Measurements from ENCODE around the gene RNF214. TPM values are rescaled to one million over a fixed set of nuclear protein-coding genes. Genes with fewer than 3 reads are reported as not detected.
A peak's percentile ranks its signal among the peaks of the same experiment; 100 is the strongest.

The RNF214 gene
- total RNA-seq, 2 experiments from 2014 or later = 18.5 to 20.5 TPM

DNA sequence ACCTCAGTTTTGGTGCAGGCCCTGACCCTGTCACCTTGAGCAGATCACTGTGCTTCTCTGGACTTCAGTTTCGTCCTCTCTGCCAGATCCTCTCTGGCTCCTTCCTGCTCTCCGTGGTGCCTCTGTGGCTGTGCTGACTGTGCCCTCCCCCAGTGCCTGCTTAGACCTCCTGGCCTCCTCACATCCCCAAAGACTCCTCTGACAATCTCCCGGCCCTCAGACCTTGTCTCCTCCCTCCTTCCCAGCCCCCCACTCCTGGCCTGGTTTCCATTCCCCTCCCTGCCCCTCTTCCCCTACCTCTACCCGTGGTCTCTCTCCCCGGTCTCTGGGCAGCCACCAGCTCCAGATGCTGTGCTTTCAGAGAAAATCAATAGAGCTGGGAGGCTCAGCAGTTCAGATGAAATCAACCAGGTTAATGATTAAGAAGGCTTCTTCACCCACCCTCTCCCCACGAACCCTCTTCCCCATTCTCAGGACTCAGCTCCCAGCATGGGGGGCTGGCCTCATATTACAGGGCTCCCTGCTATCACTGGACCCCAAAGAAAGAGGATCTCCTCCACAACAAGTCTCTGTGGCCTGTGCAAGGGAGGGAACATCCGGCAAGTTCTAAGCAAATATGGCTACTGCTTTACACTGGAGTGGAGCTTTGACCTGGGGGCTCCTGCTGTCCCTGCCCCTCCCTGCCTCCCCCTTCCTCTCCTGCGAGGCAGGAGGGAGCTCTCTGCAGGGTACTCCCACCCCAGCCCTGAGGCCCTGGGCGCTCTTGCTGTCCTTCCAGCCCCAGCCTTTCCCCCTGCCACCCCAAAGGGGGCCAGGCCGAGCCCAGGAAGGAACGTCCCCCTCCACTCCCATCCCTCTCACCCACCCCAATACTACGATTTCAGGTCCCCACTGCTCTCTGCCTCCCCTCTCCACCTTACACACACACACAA, 67.1 kb downstream of the RNF214 start:
- no peak overlapping the region for H3K4me3 Mint-ChIP-seq
- CTCF ChIA-PET = no interaction called here
- H3K4me1 Mint-ChIP-seq = no peaks in the 10 kb centered on the region
- DNase-seq (no peak), ATAC-seq (no peak)
- H3K27ac Mint-ChIP-seq = no peak overlapping the region
- no peaks in the 10 kb centered on the region for H3K36me3 Mint-ChIP-seq
- no peaks in the 10 kb centered on the region for H3K27me3 Mint-ChIP-seq
- H3K9me3 Mint-ChIP-seq (ENCODE audit: low read depth) = no peaks in the 10 kb centered on the region

DNA sequence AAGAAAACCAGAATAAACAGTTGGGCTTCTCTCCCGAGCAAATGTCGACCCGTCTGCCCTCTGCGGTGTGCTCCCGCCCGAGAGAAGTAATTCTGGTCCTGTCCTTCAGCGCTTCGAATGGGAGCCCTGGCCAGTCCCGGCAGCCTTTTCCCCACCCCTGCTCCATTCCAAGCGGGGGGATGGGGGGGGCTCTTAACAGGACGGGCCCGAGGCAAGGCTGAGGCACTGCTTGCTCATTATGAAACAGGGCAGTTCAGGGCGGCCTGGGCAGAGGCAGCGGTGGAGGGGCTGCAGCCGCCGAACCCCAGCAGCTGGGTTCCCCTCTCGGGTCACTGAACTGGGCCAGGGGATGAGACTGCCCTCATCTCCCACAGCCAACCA, 67.8 kb downstream of the RNF214 start:
- H3K4me3 Mint-ChIP-seq = no peak overlapping the region
- CTCF ChIA-PET = no interaction called here
- no peak overlapping the region for H3K27ac Mint-ChIP-seq
- DNase-seq = no peak
- ATAC-seq = no peak
- H3K4me1 Mint-ChIP-seq = no peaks in the 10 kb centered on the region
- H3K27me3 Mint-ChIP-seq = no peaks in the 10 kb centered on the region
- no peaks in the 10 kb centered on the region for H3K9me3 Mint-ChIP-seq (ENCODE audit: low read depth)
- H3K36me3 Mint-ChIP-seq = no peaks in the 10 kb centered on the region

DNA sequence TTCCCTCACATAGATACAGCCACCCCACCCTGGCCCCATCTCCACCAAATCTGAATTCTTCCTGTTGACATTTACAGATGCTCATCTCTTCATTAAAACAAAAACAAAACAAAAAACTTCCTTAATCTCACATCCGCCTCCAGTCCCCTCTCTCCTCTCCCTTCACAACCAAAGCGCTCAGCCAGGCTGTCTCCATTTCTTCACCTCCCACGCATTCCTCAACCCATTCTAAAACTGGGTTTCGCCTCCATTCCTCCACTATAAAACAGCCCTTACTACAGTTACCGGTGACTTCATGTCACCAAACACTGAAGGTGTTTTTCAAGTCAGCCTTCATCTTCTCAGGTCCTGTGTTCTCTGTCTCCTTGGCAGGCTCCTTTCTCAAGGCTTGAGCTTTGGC, 68.3 kb downstream of the RNF214 start:
- Mint-ChIP-seq H3K4me3 (no peak overlapping the region), H3K4me1 (no peaks in the 10 kb centered on the region), H3K36me3 (no peaks in the 10 kb centered on the region), H3K9me3 (ENCODE audit: low read depth) (no peaks in the 10 kb centered on the region), H3K27me3 (no peaks in the 10 kb centered on the region), H3K27ac (no peak overlapping the region)
- ATAC-seq (no peak), DNase-seq (no peak)
- CTCF ChIA-PET = no interaction called here

DNA sequence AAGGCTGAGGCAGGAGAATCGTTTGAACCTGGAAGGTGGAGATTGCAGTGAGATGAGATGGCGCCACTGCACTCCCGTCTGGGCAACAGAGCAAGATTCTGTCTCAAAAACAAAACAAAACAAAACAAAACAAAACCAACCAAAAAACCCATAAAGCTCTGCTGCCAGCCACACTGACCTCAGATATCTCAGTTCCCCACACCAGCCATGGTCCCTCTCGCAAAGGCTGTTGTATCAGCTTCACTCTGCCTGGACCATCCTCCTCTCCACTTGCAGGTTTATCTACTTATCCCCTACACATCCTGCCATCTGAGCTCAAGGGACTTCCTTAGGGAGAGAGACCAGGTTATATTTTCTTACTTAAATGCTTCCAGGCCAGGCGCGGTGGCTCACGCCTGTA, 69.8 kb downstream of the RNF214 start:
- CTCF ChIA-PET = interaction anchor here (1.0 kb wide), 2 partner anchors 21 to 26 kb away, joined by 3 to 6 read pairs; no protein-coding TSS in a partner anchor
- Mint-ChIP-seq H3K27me3 (no peaks in the 10 kb centered on the region), H3K9me3 (ENCODE audit: low read depth) (no peaks in the 10 kb centered on the region), H3K4me1 (no peaks in the 10 kb centered on the region), H3K27ac (no peak overlapping the region), H3K36me3 (no peaks in the 10 kb centered on the region), H3K4me3 (no peak overlapping the region)
- no peak for ATAC-seq
- DNase-seq = no peak

DNA sequence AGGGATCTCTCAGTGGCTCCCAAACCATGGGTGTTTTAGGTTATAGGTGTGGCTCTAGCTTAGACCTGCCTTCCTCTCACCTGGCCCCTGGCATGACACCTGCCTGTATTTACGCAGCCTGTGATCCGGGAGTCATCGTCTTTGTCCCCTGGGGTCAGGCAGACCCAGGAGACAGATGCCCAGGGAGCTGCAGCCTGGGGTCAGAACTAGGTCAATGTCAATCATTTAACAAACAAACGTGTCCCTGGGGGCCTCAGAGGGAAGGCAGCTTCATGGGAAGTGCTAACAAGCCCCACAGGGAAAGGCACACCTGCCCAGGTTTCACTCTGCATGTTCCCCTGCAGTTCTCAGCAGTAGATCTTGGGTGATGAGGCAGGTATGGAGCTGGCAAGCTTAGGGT, 70.6 kb downstream of the RNF214 start:
- no peak for DNase-seq
- Mint-ChIP-seq H3K4me3 (no peak overlapping the region), H3K27ac (no peak overlapping the region), H3K36me3 (no peaks in the 10 kb centered on the region), H3K9me3 (ENCODE audit: low read depth) (no peaks in the 10 kb centered on the region), H3K27me3 (no peaks in the 10 kb centered on the region), H3K4me1 (no peaks in the 10 kb centered on the region)
- no peak for ATAC-seq
- CTCF ChIA-PET = interaction anchor here (0.7 kb wide), 1 partner anchor 388 kb away, joined by 3 read pairs; no protein-coding TSS in a partner anchor

DNA sequence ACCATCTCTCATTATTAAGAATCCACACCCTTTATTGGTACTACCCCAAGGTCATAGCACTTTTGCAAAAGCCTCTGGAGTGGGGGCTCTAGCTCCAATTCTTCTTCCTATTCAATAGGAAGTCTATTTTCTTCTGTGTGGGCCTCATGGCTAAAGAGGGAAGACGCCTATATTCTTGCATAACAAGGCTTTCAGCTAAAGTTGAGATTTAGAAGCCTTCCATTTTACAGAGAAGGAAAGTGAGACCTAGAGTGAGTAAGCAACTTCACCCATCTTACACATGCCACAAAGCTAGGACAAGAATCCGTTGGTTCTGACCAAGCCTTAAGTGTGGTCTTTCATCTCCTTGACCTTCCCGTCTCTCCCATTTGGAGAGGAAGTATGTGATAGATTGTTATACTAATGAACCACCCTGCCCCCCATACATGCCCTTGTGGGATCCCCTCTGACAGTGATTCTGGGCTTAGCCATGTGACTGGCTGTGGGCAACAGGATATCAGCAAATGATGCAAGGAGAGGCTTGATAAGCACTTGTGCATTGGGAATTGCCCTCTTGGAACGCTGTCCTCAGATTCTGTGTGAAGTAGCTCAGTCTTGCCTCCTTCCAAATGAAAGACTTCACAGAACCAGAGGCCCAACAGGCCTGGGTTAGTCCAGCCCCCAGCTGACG, 71.3 kb downstream of the RNF214 start:
- DNase-seq = no peak
- no peak overlapping the region for H3K4me3 Mint-ChIP-seq
- H3K4me1 Mint-ChIP-seq = no peaks in the 10 kb centered on the region
- no peaks in the 10 kb centered on the region for H3K9me3 Mint-ChIP-seq (ENCODE audit: low read depth)
- ATAC-seq = no peak
- CTCF ChIA-PET = interaction anchor here (0.5 kb wide), 1 partner anchor 29 kb away, joined by 3 read pairs; no protein-coding TSS in a partner anchor
- H3K27ac Mint-ChIP-seq = no peak overlapping the region
- peaks cover under 1% of the 10 kb centered on the region for H3K27me3 Mint-ChIP-seq
- H3K36me3 Mint-ChIP-seq = no peaks in the 10 kb centered on the region

DNA sequence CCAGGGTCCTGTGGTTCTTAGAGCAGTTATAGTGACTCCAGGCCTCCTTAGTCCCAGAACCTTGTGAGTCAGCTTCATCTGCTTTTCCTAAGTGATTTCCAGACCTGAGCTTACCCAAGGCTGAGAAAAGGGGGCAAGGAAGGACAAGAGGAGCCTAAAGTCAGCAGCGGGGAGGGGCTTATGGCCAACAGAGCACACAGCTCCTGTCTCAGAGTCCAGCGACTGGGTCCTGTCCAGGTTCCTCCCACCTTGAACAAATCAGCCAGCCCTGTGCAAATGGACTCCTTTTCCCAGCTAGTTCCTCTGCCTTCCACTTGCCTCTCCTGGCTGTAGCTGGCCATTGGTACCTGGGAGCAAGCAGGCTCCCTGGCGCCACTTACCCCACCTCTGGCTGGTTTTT, 72.7 kb downstream of the RNF214 start:
- Mint-ChIP-seq H3K36me3 (no peaks in the 10 kb centered on the region), H3K27ac (no peak overlapping the region)
- CTCF ChIA-PET = no interaction called here

DNA sequence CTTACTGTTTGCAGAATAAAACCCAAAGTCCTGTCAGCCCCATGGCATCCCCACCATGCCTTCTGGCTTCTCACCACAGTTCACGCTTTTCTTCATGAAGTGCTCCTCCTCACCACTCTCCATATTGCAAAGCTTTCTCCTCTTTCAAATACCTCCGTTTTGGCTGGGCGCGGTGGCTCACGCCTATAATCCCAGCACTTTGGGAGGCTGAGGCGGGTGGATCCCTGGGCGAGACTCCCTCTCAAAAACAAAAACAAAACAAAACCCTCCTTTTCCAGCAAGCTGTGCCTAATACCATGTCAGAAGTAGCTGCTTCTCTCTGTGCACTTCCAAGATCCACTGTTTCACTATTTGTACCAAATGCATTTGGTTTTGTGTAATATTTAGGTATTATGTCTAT, 76.8 kb downstream of the RNF214 start:
- Mint-ChIP-seq H3K4me1 (no peaks in the 10 kb centered on the region), H3K36me3 (no peaks in the 10 kb centered on the region), H3K9me3 (ENCODE audit: low read depth) (no peaks in the 10 kb centered on the region), H3K4me3 (no peak overlapping the region), H3K27me3 (peaks cover 18% of the 10 kb centered on the region), H3K27ac (no peak overlapping the region)
- DNase-seq (no peak), ATAC-seq (no peak)
- CTCF ChIA-PET = no interaction called here

More for the DNA sequence above, 72.7 kb downstream of the RNF214 start:
- no peaks in the 10 kb centered on the region for H3K9me3 Mint-ChIP-seq (ENCODE audit: low read depth)
- H3K27me3 Mint-ChIP-seq = peaks cover 9% of the 10 kb centered on the region
- H3K4me1 Mint-ChIP-seq = no peaks in the 10 kb centered on the region
- no peak for DNase-seq
- no peak for ATAC-seq
- H3K4me3 Mint-ChIP-seq = no peak overlapping the region

DNA sequence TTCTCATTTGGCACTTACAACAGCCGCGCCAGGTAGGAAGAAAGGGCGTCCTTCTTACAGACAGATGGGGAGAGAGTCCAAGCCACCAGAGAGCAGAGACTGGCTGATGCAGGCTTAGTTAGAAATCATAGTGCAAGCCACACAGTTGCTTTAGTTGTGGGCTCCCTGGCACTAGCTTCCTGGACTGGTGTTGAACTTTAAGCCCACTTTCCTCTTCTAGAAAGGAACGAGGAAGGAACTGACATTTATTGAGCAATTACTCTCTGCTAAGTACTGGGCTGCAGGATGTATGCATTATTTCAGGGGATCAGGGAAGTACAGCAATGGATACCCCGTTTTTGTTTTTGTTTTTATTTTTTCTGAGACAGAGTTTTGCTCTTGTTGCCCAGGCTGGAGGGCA, 80.6 kb downstream of the RNF214 start:
- peaks cover 8% of the 10 kb centered on the region for H3K4me1 Mint-ChIP-seq
- no peak for ATAC-seq
- no peak for DNase-seq
- no peak overlapping the region for H3K4me3 Mint-ChIP-seq
- H3K27ac Mint-ChIP-seq = no peak overlapping the region
- H3K9me3 Mint-ChIP-seq (ENCODE audit: low read depth) = no peaks in the 10 kb centered on the region
- CTCF ChIA-PET = no interaction called here
- H3K27me3 Mint-ChIP-seq = peaks cover 46% of the 10 kb centered on the region
- H3K36me3 Mint-ChIP-seq = no peaks in the 10 kb centered on the region

DNA sequence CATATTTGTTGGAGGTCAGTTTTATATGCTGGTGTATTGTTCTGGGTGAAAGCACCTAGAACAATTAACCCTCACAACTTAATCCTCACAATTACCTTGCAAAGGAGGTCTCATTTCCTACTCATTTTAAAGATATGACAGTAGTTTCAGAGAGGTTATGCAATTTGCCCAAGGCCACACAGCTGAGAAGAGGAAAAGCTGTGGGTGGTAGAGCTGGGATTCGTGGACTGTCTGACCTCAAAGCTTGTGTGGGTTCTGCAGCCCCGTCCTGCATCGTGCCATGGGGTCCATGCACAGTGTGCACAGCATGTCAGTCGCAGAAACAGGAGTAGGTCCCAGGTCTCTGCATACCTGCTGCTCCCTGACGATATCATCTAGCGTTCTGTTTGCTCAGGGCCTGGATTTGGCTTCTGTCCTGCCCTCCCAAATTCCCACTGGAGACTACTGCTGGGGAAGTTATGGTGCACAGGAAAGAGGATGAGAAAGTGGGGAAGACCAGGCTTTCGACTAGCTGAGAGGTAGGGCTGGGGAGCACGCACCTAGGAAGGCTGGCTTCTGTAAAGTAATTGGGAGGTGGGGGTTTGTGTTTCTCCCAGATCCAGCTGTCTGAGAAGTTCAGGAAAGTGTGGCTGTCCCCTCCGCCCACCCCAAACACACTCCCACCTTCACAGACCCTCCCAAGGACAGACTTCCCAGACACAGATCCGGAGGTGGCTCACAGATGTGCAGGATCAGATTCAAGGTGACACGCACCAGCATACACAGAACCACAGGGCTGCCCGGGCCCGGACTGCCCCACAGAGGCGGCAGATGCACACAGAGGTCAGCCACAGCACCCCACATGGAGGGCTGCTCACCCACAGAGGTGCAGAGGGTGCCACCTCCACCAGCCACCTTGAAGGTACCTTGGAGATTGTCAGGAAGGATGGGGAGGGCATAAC, 81.6 kb downstream of the RNF214 start:
- peaks cover 8% of the 10 kb centered on the region for H3K4me1 Mint-ChIP-seq
- H3K27me3 Mint-ChIP-seq = peaks cover 53% of the 10 kb centered on the region
- H3K9me3 Mint-ChIP-seq (ENCODE audit: low read depth) = no peaks in the 10 kb centered on the region
- CTCF ChIA-PET = no interaction called here
- no peak overlapping the region for H3K4me3 Mint-ChIP-seq
- no peak for DNase-seq
- no peak for ATAC-seq
- no peaks in the 10 kb centered on the region for H3K36me3 Mint-ChIP-seq
- H3K27ac Mint-ChIP-seq = no peak overlapping the region

DNA sequence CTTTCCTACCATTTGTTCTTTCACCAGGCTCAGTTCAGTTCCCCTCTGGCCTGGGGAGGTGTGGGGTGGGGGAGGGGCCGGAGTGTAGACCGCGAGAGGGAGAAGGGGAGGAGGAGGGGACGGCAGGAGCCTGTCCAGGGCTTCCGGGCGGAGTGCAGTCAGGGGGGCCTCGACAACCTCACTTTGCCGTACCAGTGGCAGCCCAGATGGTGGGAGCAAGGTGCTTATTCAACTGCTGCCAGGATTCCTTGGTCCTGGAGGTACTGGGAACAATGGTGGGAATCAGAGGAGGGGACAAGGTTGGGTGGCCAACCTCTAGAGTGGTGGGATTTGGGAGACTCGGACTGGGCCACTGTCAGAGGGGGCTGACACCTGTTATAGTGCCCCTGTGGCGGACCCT, 82.4 kb downstream of the RNF214 start:
- CTCF ChIA-PET = no interaction called here
- H3K27me3 Mint-ChIP-seq = peaks cover 50% of the 10 kb centered on the region
- peaks cover 8% of the 10 kb centered on the region for H3K4me1 Mint-ChIP-seq
- ATAC-seq (no peak), DNase-seq (no peak)
- H3K27ac Mint-ChIP-seq = no peak overlapping the region
- no peaks in the 10 kb centered on the region for H3K9me3 Mint-ChIP-seq (ENCODE audit: low read depth)
- peak overlapping the region; percentile 18 for H3K4me3 Mint-ChIP-seq
- no peaks in the 10 kb centered on the region for H3K36me3 Mint-ChIP-seq

DNA sequence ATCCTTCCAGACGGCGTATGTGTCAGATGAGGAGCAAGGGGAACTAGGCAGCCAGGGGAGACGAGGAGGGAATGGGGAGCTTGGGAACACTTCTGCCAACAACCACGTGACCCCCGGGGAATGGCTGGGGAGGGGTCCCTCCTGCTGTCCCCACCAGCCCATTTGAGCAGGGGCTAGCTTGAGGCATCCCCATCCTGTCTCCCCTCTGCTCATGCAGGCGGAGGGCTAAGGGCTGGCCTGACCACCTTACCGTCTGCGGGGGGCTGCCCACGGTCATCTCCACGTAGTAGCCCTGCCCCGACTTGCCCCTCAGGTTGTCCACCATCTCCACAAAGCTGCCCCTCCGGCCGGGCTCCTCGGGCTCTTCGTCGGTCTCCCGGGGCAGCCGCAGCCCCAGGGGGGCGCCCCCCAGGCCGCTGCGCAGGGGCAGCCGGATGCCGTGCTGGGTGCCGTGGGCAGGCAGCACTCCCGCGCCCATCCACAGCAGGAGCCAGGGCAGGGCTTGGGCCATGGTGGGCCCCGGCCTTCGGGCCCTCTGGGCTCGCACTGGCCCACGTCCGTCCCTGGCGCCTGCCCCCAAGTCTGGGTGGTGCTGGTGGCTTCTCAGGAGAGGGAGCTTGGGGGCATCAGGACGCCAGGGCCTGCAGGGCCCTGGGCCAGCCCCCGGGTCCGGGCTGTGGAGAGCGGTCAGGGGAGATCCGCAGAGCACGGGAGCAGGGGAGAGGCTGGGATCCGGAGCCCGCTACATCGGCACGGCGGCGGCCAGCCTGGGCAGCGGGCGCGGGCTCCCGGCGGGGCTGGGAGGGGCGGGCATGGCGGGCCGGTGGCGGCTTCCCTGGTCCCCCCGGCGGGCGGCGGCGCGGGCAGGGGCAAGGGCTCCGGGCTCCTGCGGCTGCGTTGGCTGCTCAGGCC, 83.1 kb downstream of the RNF214 start:
- Mint-ChIP-seq H3K27me3 (peaks cover 50% of the 10 kb centered on the region), H3K27ac (no peak overlapping the region), H3K4me3 (peak overlapping the region; percentile 38), H3K36me3 (no peaks in the 10 kb centered on the region), H3K4me1 (peaks cover 8% of the 10 kb centered on the region), H3K9me3 (ENCODE audit: low read depth) (no peaks in the 10 kb centered on the region)
- CTCF ChIA-PET = interaction anchor here (1.1 to 1.6 kb wide), 2 partner anchors 32 to 89 kb away, joined by 3 read pairs; no protein-coding TSS in a partner anchor
- DNase-seq (no peak), ATAC-seq (peak; percentile 75)

All from activated CD8-positive, alpha-beta memory T cell treated with anti-CD3 and anti-CD28 coated beads, Interleukin-2, amount 10 ng/mL, durations not matched to agents 7 days and 5 days (primary cell).